CD4-positive, alpha-beta T cell (primary cell): ENCODE results near the gene CEMIP2. TPM values are rescaled to one million over a fixed set of nuclear protein-coding genes. Genes with fewer than 3 reads are reported as not detected.
"Not testable (repeated sequence)": the region's sequence is repeated elsewhere in the genome, so short reads cannot be mapped to it uniquely, and the experiment has no call there.

Experiments used
- ATAC-seq: fragments of 200-7000 bp; cut with Tn5 transposase; one replicate; pipeline ENCODE4 v1.10.0; 2022; ENCODE audit warnings: mild to moderate bottlenecking; ENCODE audit not compliant: poor library complexity
- CTCF ChIA-PET: fragments of 350-600 bp; sonication (Branson Sonifier 250); formaldehyde crosslinking; loops from one replicate; lab custom pipeline; 2021; ENCODE audit warnings: antibody characterized with exemption, inconsistent platforms; lab: Charles Lee
- POLR2A ChIA-PET: fragments of 350-600 bp; sonication (Branson Sonifier 250); formaldehyde crosslinking; loops from one replicate; lab custom pipeline; 2021; ENCODE audit warnings: antibody characterized with exemption, inconsistent platforms; lab: Charles Lee
- DNase-seq, 14 experiments: peaks; one replicate each; pipeline ENCODE4 v3.0.0-alpha.2; 2013 to 2020; ENCODE audit warnings: mixed read lengths in 2 of 14
- H3K27ac ChIP-seq, 2 donors: one replicate each; pipeline versions ENCODE4 v1.5.1 to v1.7.0; 2013; ENCODE audit warnings: low read length in 2 of 2, low read depth in 1 of 2, mild to moderate bottlenecking in 1 of 2
- H3K27me3 ChIP-seq, 2 experiments: 1 replicate in 1 of 2; 2 replicates in 1 of 2; pipeline versions ENCODE4 v1.6.1 to v1.7.0; 2013; ENCODE audit warnings: low read length in 2 of 2, control low read depth in 1 of 2, mild to moderate bottlenecking in 1 of 2, moderate library complexity in 1 of 2; ENCODE audit not compliant: insufficient read depth in 2 of 2, control insufficient read depth in 1 of 2
- H3K36me3 ChIP-seq: one replicate; pipeline ENCODE4 v1.6.1; 2013; ENCODE audit warnings: low read length, control low read depth; ENCODE audit not compliant: insufficient read depth
- H3K4me1 ChIP-seq: one replicate; pipeline ENCODE4 v1.6.1; 2013; ENCODE audit warnings: low read length, control low read depth; ENCODE audit not compliant: insufficient read depth
- H3K4me3 ChIP-seq: one replicate; pipeline ENCODE4 v1.5.1; 2013; ENCODE audit warnings: mild to moderate bottlenecking, low read length, moderate library complexity
- H3K9me3 ChIP-seq, 2 experiments: 1 replicate in 1 of 2; 2 replicates in 1 of 2; pipeline versions ENCODE4 v1.6.1 to v1.7.0; 2013; ENCODE audit warnings: low read length in 2 of 2, mild to moderate bottlenecking in 2 of 2, control low read depth in 1 of 2, moderate library complexity in 1 of 2; ENCODE audit not compliant: control insufficient read depth in 1 of 2, insufficient read depth in 1 of 2
- H3K27ac Mint-ChIP-seq: one replicate; pipeline ENCODE4 v1.8.0; 2020; ENCODE audit warnings: mixed read lengths
- H3K27me3 Mint-ChIP-seq: one replicate; pipeline ENCODE4 v1.8.0; 2021; ENCODE audit warnings: mixed read lengths
- H3K36me3 Mint-ChIP-seq: one replicate; pipeline ENCODE4 v1.8.0; 2021; ENCODE audit warnings: low read depth, mixed read lengths
- H3K4me1 Mint-ChIP-seq: one replicate; pipeline ENCODE4 v1.8.0; 2021; ENCODE audit warnings: low read depth, mixed read lengths
- H3K4me3 Mint-ChIP-seq: one replicate; pipeline ENCODE4 v1.8.0; 2020; ENCODE audit warnings: mild to moderate bottlenecking, mixed read lengths
- H3K9me3 Mint-ChIP-seq: one replicate; pipeline ENCODE4 v1.8.0; 2020; ENCODE audit warnings: mixed read lengths
- intact Hi-C, 2 experiments: fragments of 100-400 bp; cut with DNase I in 1 of 2; cut with micrococcal nuclease in 1 of 2; formaldehyde crosslinking; loops; one replicate each; pipeline versions ENCODE4 v1.15.1 to v1.9.0; 2023 to 2025; cut with DNase I, micrococcal nuclease
- total RNA-seq, 174 experiments: library from RNA in 2 of 174; stranded (reverse) in 2 of 174; gene quantifications; one replicate each; pipeline ENCODE4 v1.2.3 and lab custom pipeline; 2021 to 2026
- TF ChIP-seq, protein P1 (sequence below): fragments of 200-600 bp; IDR thresholded peaks from one replicate; pipeline ENCODE4 v1.8.0; 2022; ENCODE audit warnings: antibody characterized with exemption, mild to moderate bottlenecking

Gene CEMIP2
- total RNA-seq, 2 experiments from 2014 or later = 301 to 305 TPM

DNA sequence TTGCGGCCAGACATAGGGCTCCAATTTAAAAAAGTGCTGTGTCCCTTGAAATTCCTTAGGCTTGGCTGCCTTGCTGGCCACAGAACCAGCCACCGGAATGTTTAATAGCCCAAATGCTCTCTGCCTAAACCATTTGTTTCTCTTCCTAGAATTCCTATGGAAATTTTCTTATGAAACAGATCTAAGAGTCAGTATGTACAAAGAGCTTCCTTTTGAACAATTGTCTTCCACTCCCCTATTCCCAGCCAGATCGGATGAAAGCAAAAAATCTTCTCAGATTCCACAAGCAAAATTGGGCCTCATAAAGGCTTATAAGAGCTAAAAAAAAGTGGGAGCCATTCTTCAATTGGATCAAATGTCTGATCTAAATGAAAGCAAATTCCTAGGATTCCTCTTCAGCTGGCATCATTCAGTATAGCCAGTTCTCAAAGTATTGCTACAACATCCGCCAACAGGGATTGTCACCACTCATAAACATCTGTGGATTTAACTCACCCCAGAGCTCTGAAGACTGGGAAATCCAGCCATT lies 104.3 kb downstream of the CEMIP2 start:
- H3K9me3 Mint-ChIP-seq = no peaks in the 10 kb centered on the region
- POLR2A ChIA-PET = no interaction called here
- no peaks in the 10 kb centered on the region for H3K4me1 ChIP-seq
- no peaks in the 10 kb centered on the region for H3K9me3 ChIP-seq
- CTCF ChIA-PET = no interaction called here
- intact Hi-C loops = no loop called here
- H3K27ac ChIP-seq = no peak overlapping the region
- no peaks in the 10 kb centered on the region for H3K4me1 Mint-ChIP-seq
- ATAC-seq (no peak), DNase-seq (no peak)
- no peak overlapping the region for H3K4me3 ChIP-seq
- H3K27me3 ChIP-seq = no peaks in the 10 kb centered on the region
- H3K36me3 ChIP-seq = no peaks in the 10 kb centered on the region
- H3K36me3 Mint-ChIP-seq = no peaks in the 10 kb centered on the region
- no peak overlapping the region for H3K4me3 Mint-ChIP-seq
- no peaks in the 10 kb centered on the region for H3K27me3 Mint-ChIP-seq
- no peak overlapping the region for H3K27ac Mint-ChIP-seq
- TF ChIP-seq, protein P1, sequence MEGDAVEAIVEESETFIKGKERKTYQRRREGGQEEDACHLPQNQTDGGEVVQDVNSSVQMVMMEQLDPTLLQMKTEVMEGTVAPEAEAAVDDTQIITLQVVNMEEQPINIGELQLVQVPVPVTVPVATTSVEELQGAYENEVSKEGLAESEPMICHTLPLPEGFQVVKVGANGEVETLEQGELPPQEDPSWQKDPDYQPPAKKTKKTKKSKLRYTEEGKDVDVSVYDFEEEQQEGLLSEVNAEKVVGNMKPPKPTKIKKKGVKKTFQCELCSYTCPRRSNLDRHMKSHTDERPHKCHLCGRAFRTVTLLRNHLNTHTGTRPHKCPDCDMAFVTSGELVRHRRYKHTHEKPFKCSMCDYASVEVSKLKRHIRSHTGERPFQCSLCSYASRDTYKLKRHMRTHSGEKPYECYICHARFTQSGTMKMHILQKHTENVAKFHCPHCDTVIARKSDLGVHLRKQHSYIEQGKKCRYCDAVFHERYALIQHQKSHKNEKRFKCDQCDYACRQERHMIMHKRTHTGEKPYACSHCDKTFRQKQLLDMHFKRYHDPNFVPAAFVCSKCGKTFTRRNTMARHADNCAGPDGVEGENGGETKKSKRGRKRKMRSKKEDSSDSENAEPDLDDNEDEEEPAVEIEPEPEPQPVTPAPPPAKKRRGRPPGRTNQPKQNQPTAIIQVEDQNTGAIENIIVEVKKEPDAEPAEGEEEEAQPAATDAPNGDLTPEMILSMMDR = no peak

- Histone ChIP-seq H3K4me3 (no peak overlapping the region), H3K27me3 (no peaks in the 10 kb centered on the region), H3K27ac (no peak overlapping the region), H3K9me3 (no peaks in the 10 kb centered on the region), H3K4me1 (no peaks in the 10 kb centered on the region), H3K36me3 (no peaks in the 10 kb centered on the region)
- TF ChIP-seq, protein P1 = no peak
- Mint-ChIP-seq H3K36me3 (no peaks in the 10 kb centered on the region), H3K27me3 (no peaks in the 10 kb centered on the region), H3K4me1 (no peaks in the 10 kb centered on the region), H3K9me3 (no peaks in the 10 kb centered on the region), H3K4me3 (no peak overlapping the region), H3K27ac (no peak overlapping the region)
- ATAC-seq (no peak), DNase-seq (no peak)
- POLR2A ChIA-PET = no interaction called here
- intact Hi-C loops = no loop called here
- CTCF ChIA-PET = no interaction called here
Observed at GRCh38 chr9:71663216-71663615, 105.1 kb downstream of the CEMIP2 start.

DNA sequence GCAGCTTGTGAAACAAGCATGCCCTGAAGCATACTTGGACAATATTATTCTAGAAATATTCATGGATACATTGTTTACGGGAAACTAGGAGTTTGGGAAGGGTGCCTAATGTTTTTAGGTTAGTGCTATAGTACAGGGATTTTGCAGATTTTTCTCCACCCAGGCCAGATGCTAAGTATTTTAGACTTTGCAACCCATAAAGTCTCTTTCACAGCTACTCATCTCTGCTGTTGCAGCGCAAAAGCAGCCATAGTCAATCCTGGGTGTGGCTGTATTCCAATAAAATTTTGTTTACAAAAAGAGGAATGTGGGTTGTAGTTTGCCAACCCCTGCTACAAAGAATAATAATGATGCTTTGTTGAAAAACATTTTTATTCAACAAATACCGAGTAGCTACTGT lies 106.2 kb downstream of the CEMIP2 start:
- CTCF ChIA-PET = no interaction called here
- POLR2A ChIA-PET = interaction anchor here (0.6 kb wide), 1 partner anchor 33 kb away, joined by 3 read pairs; no protein-coding TSS in a partner anchor
- H3K27ac ChIP-seq = no peak overlapping the region
- H3K4me1 ChIP-seq = no peaks in the 10 kb centered on the region
- Mint-ChIP-seq H3K27ac (no peak overlapping the region), H3K36me3 (no peaks in the 10 kb centered on the region), H3K9me3 (no peaks in the 10 kb centered on the region), H3K27me3 (peaks cover under 1% of the 10 kb centered on the region), H3K4me3 (no peak overlapping the region), H3K4me1 (no peaks in the 10 kb centered on the region)
- no peaks in the 10 kb centered on the region for H3K9me3 ChIP-seq
- DNase-seq (no peak), ATAC-seq (no peak)
- intact Hi-C loops = no loop called here
- H3K36me3 ChIP-seq = no peaks in the 10 kb centered on the region
- TF ChIP-seq, protein P1 = no peak
- H3K27me3 ChIP-seq = no peaks in the 10 kb centered on the region
- no peak overlapping the region for H3K4me3 ChIP-seq

DNA sequence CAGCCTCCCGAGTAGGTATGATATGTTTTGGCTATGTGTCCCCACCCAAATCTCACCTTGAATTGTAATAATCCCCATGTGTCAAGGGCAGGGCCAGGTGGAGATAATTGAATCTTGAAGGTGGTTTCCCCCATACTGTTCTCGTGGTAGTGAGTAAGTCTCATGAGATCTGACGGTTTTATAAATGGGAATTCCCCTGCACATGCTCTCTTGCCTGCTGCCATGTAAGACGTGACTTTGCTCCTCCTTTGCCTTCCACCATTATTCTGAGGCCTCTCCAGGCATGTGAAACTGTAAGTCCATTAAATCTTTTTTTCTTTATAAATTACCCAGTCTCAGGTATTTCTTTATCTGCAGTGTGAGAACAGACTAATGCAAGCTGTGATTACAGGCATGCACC lies 111.0 kb downstream of the CEMIP2 start:
- H3K36me3 ChIP-seq, intact Hi-C loops, H3K4me3 ChIP-seq, H3K27ac Mint-ChIP-seq, H3K27ac ChIP-seq, H3K4me1 ChIP-seq, H3K27me3 ChIP-seq, H3K36me3 Mint-ChIP-seq, ATAC-seq, H3K4me3 Mint-ChIP-seq, H3K4me1 Mint-ChIP-seq, POLR2A ChIA-PET, H3K9me3 ChIP-seq, H3K9me3 Mint-ChIP-seq, CTCF ChIA-PET: not testable (repeated sequence)
- H3K27me3 Mint-ChIP-seq = peaks cover 15% of the 10 kb centered on the region
- peak in 1 of 14 experiments; percentile 15 for DNase-seq
